Mammary epithelial cell (primary cell): Measurements from ENCODE around the gene ERMARD.

Experiments used
- CTCF ChIP-seq, 2 donors: IDR thresholded peaks in 1 of 2; conservative IDR thresholded peaks in 1 of 2; 2 replicates each; pipeline ENCODE4 v1.5.1; 2011 to 2012; ENCODE audit warnings: inconsistent platforms in 2 of 2, low read length in 2 of 2, mild to moderate bottlenecking in 2 of 2, control low read depth in 1 of 2, low read depth in 1 of 2; ENCODE audit not compliant: insufficient read depth in 1 of 2; ENCODE audit errors: extremely low read depth in 1 of 2
- EZH2 ChIP-seq: IDR thresholded peaks from 2 replicates; pipeline ENCODE4 v1.6.1; 2012; ENCODE audit warnings: low read length, inconsistent platforms, borderline replicate concordance

GRCh38 chr6:169763881-169764280, 12.5 kb downstream of the ERMARD start:
- no peak for TF ChIP-seq CTCF (conservative IDR thresholded peaks at IDR 0.05 in 1 of 2, IDR thresholded peaks at IDR 0.05 in 1 of 2; ENCODE audit: extremely low read depth in 1 of 2, insufficient read depth in 1 of 2, low read depth in 1 of 2, low read length in 2 of 2)
- TF ChIP-seq EZH2: no peak
